T-helper 1 cell treated with Interleukin-12 subunit alpha and Interleukin-12 subunit beta and Interleukin-4 antibody, amounts not matched to agents 30 μg/mL and 1 μg/mL, for 36 hours (primary cell): Measurements from ENCODE around the gene ALPL.
"Not testable (repeated sequence)": the region's sequence is repeated elsewhere in the genome, so short reads cannot be mapped to it uniquely, and the experiment has no call there.

Experiments used
- H3K27ac Mint-ChIP-seq: one replicate; pipeline ENCODE4 v1.8.0; 2021; ENCODE audit warnings: mild to moderate bottlenecking, mixed read lengths
- H3K27me3 Mint-ChIP-seq: one replicate; pipeline ENCODE4 v1.8.0; 2021; ENCODE audit warnings: low read depth, mixed read lengths
- H3K36me3 Mint-ChIP-seq: one replicate; pipeline ENCODE4 v1.8.0; 2021; ENCODE audit warnings: low read depth, mixed read lengths
- H3K4me1 Mint-ChIP-seq: one replicate; pipeline ENCODE4 v1.8.0; 2021; ENCODE audit warnings: low read depth, mixed read lengths
- H3K4me3 Mint-ChIP-seq: one replicate; pipeline ENCODE4 v1.8.0; 2021; ENCODE audit warnings: mild to moderate bottlenecking, moderate library complexity, mixed read lengths
- H3K9me3 Mint-ChIP-seq: one replicate; pipeline ENCODE4 v1.8.0; 2021; ENCODE audit warnings: mixed read lengths

Gene ALPL

GRCh38 chr1:21550097-21550496 lies 40.9 kb downstream of the ALPL start:
- H3K4me1 Mint-ChIP-seq, result no peaks in the 10 kb centered on the region
- no peak overlapping the region for H3K4me3 Mint-ChIP-seq
- no peaks in the 10 kb centered on the region for H3K36me3 Mint-ChIP-seq
- H3K27me3 Mint-ChIP-seq, result peaks cover 15% of the 10 kb centered on the region
- no peak overlapping the region for H3K27ac Mint-ChIP-seq
- no peaks in the 10 kb centered on the region for H3K9me3 Mint-ChIP-seq

- no peak overlapping the region for H3K4me3 Mint-ChIP-seq
- no peaks in the 10 kb centered on the region for H3K36me3 Mint-ChIP-seq
- no peaks in the 10 kb centered on the region for H3K4me1 Mint-ChIP-seq
- H3K27me3 Mint-ChIP-seq, result peaks cover 15% of the 10 kb centered on the region
- H3K9me3 Mint-ChIP-seq, result no peaks in the 10 kb centered on the region
- H3K27ac Mint-ChIP-seq, result no peak overlapping the region
Measured at GRCh38 chr1:21550866-21551475, 41.7 kb downstream of the ALPL start.

- Mint-ChIP-seq H3K9me3 (no peaks in the 10 kb centered on the region), H3K36me3 (no peaks in the 10 kb centered on the region), H3K4me3 (no peak overlapping the region), H3K27ac (no peak overlapping the region), H3K27me3 (peaks cover 15% of the 10 kb centered on the region), H3K4me1 (no peaks in the 10 kb centered on the region)
Measured at GRCh38 chr1:21552715-21553114, 43.5 kb downstream of the ALPL start.

- Mint-ChIP-seq H3K4me3 (no peak overlapping the region), H3K36me3 (no peaks in the 10 kb centered on the region), H3K9me3 (no peaks in the 10 kb centered on the region), H3K27ac (no peak overlapping the region), H3K27me3 (peaks cover 15% of the 10 kb centered on the region), H3K4me1 (no peaks in the 10 kb centered on the region)
Measured at GRCh38 chr1:21553116-21553926, 44.1 kb downstream of the ALPL start.

GRCh38 chr1:21559788-21560567 lies 50.8 kb downstream of the ALPL start:
- no peaks in the 10 kb centered on the region for H3K27me3 Mint-ChIP-seq
- no peaks in the 10 kb centered on the region for H3K36me3 Mint-ChIP-seq
- no peaks in the 10 kb centered on the region for H3K9me3 Mint-ChIP-seq
- H3K27ac Mint-ChIP-seq, result no peak overlapping the region
- no peaks in the 10 kb centered on the region for H3K4me1 Mint-ChIP-seq
- no peak overlapping the region for H3K4me3 Mint-ChIP-seq

- H3K27ac Mint-ChIP-seq, result no peak overlapping the region
- no peak overlapping the region for H3K4me3 Mint-ChIP-seq
- no peaks in the 10 kb centered on the region for H3K4me1 Mint-ChIP-seq
- no peaks in the 10 kb centered on the region for H3K9me3 Mint-ChIP-seq
- no peaks in the 10 kb centered on the region for H3K36me3 Mint-ChIP-seq
- H3K27me3 Mint-ChIP-seq, result no peaks in the 10 kb centered on the region
Measured at GRCh38 chr1:21560916-21561638, 51.9 kb downstream of the ALPL start.

GRCh38 chr1:21562896-21563295 lies 53.7 kb downstream of the ALPL start:
- no peaks in the 10 kb centered on the region for H3K36me3 Mint-ChIP-seq
- no peak overlapping the region for H3K27ac Mint-ChIP-seq
- no peaks in the 10 kb centered on the region for H3K27me3 Mint-ChIP-seq
- H3K4me3 Mint-ChIP-seq, result no peak overlapping the region
- no peaks in the 10 kb centered on the region for H3K9me3 Mint-ChIP-seq
- H3K4me1 Mint-ChIP-seq, result no peaks in the 10 kb centered on the region

GRCh38 chr1:21563971-21564370 lies 54.7 kb downstream of the ALPL start:
- Mint-ChIP-seq H3K9me3 (no peaks in the 10 kb centered on the region), H3K27me3 (no peaks in the 10 kb centered on the region), H3K36me3 (no peaks in the 10 kb centered on the region), H3K27ac (no peak overlapping the region), H3K4me1 (no peaks in the 10 kb centered on the region), H3K4me3 (no peak overlapping the region)

GRCh38 chr1:21564521-21565095 lies 55.4 kb downstream of the ALPL start:
- Mint-ChIP-seq H3K36me3 (no peaks in the 10 kb centered on the region), H3K4me3 (no peak overlapping the region), H3K9me3 (no peaks in the 10 kb centered on the region), H3K4me1 (no peaks in the 10 kb centered on the region), H3K27ac (no peak overlapping the region), H3K27me3 (no peaks in the 10 kb centered on the region)

GRCh38 chr1:21565285-21565684 lies 56.1 kb downstream of the ALPL start:
- Mint-ChIP-seq H3K4me1 (no peaks in the 10 kb centered on the region), H3K27me3 (no peaks in the 10 kb centered on the region), H3K36me3 (no peaks in the 10 kb centered on the region), H3K27ac (no peak overlapping the region), H3K9me3 (no peaks in the 10 kb centered on the region), H3K4me3 (no peak overlapping the region)

- not testable (repeated sequence) for H3K4me1 Mint-ChIP-seq, H3K27me3 Mint-ChIP-seq, H3K27ac Mint-ChIP-seq, H3K9me3 Mint-ChIP-seq, H3K36me3 Mint-ChIP-seq, H3K4me3 Mint-ChIP-seq
Measured at GRCh38 chr1:21566361-21566760, 57.1 kb downstream of the ALPL start.

GRCh38 chr1:21567241-21568005 lies 58.2 kb downstream of the ALPL start:
- H3K4me3 Mint-ChIP-seq, result no peak overlapping the region
- H3K9me3 Mint-ChIP-seq, result no peaks in the 10 kb centered on the region
- H3K27ac Mint-ChIP-seq, result no peak overlapping the region
- no peaks in the 10 kb centered on the region for H3K4me1 Mint-ChIP-seq
- H3K27me3 Mint-ChIP-seq, result no peaks in the 10 kb centered on the region
- no peaks in the 10 kb centered on the region for H3K36me3 Mint-ChIP-seq

- H3K9me3 Mint-ChIP-seq, result no peaks in the 10 kb centered on the region
- no peaks in the 10 kb centered on the region for H3K4me1 Mint-ChIP-seq
- no peaks in the 10 kb centered on the region for H3K27me3 Mint-ChIP-seq
- H3K27ac Mint-ChIP-seq, result no peak overlapping the region
- no peaks in the 10 kb centered on the region for H3K36me3 Mint-ChIP-seq
- no peak overlapping the region for H3K4me3 Mint-ChIP-seq
Measured at GRCh38 chr1:21568006-21568746, 59.0 kb downstream of the ALPL start.
